ENCODE results near the gene LRP4. TPM values are rescaled to one million over a fixed set of nuclear protein-coding genes. Genes with fewer than 3 reads are reported as not detected.
"Not testable (repeated sequence)": the region's sequence is repeated elsewhere in the genome, so short reads cannot be mapped to it uniquely, and the experiment has no call there.

Gene LRP4, protein sequence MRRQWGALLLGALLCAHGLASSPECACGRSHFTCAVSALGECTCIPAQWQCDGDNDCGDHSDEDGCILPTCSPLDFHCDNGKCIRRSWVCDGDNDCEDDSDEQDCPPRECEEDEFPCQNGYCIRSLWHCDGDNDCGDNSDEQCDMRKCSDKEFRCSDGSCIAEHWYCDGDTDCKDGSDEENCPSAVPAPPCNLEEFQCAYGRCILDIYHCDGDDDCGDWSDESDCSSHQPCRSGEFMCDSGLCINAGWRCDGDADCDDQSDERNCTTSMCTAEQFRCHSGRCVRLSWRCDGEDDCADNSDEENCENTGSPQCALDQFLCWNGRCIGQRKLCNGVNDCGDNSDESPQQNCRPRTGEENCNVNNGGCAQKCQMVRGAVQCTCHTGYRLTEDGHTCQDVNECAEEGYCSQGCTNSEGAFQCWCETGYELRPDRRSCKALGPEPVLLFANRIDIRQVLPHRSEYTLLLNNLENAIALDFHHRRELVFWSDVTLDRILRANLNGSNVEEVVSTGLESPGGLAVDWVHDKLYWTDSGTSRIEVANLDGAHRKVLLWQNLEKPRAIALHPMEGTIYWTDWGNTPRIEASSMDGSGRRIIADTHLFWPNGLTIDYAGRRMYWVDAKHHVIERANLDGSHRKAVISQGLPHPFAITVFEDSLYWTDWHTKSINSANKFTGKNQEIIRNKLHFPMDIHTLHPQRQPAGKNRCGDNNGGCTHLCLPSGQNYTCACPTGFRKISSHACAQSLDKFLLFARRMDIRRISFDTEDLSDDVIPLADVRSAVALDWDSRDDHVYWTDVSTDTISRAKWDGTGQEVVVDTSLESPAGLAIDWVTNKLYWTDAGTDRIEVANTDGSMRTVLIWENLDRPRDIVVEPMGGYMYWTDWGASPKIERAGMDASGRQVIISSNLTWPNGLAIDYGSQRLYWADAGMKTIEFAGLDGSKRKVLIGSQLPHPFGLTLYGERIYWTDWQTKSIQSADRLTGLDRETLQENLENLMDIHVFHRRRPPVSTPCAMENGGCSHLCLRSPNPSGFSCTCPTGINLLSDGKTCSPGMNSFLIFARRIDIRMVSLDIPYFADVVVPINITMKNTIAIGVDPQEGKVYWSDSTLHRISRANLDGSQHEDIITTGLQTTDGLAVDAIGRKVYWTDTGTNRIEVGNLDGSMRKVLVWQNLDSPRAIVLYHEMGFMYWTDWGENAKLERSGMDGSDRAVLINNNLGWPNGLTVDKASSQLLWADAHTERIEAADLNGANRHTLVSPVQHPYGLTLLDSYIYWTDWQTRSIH (N-terminal part only)
- total RNA-seq (11.1 TPM), polyA plus RNA-seq (ENCODE audit: insufficient read depth in 1 of 8, insufficient read length in 8 of 8, low replicate concordance in 1 of 8) (10 to 100 TPM; 18.9 to 30.3 (median 22.8) TPM)
- long read RNA-seq, donor 1, result 0 reads
- long read RNA-seq, donor 2, result 0 reads
- long read RNA-seq, donor 3, result 0 reads
- long read RNA-seq, donor 4, result 0 reads
- long read RNA-seq, donor 5, result 0 reads
- long read RNA-seq, donor 6, partial matches to known transcripts, result 6 of 6 reads
- long read RNA-seq, donor 6, other reads (novel, unspliced or antisense), result 0 of 6 reads
- long read RNA-seq, donor 7, result 0 reads
- long read RNA-seq, donor 8, result 0 reads
- long read RNA-seq, donor 9, partial matches to known transcripts, result 8 of 9 reads
- long read RNA-seq, donor 9, other reads (novel, unspliced or antisense), result 0 of 9 reads
- long read RNA-seq, donor 10, partial matches to known transcripts, result 0 of 1 reads
- long read RNA-seq, donor 10, other reads (novel, unspliced or antisense), result 0 of 1 reads
- long read RNA-seq, donor 11, full-length matches to known transcripts, result 1 of 1 reads
- long read RNA-seq, donor 11, partial matches to known transcripts, result 0 of 1 reads
- long read RNA-seq, donor 11, other reads (novel, unspliced or antisense), result 0 of 1 reads

DNA sequence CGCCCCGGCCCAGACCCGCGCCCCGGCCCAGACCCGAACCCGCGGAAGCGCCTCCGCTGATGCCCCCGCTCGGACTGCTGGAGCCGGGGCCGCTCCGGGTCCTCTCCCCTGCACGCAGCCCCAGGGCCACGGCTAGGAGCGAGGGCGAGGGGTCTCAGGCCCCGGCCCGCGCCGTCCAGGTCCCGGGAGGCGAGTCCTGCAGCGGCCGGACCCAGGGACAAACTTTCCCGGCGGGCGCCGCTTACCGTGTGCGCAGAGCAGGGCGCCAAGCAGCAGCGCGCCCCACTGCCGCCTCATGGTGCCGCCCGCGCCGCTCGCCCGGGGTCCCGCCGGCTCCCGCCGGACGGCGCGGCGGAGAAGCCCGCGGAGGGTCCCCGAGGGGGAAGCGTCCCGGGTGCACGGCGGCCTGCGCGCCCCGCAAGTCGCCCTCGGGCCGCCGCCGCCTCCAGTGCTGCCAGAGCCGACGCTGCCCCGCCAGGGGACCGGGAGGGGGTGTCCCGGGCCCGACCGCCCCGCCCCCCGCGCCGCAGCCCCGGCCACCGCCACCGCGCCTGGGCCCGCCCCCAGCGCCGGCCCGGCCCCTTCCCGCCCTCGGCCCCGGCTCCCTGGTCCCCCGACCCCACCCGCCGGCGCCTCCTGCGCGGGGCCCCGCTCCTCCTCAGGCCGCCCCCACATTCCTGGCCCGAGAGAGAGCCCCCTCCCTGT lies at the start of gene LRP4:
LRP4 (minus strand) TSS at position 468 of the 705 bp plus-strand sequence; CDS start at position 297, 171 bp downstream.
- H3K4me1 ChIP-seq (ENCODE audit: control insufficient read depth, insufficient read depth, low read length), result peaks cover 52% of the 10 kb centered on the region
- WGBS (ENCODE audit: insufficient coverage), result under 1% methylated on average over 91 of the region's 97 CpGs
- H3K27ac ChIP-seq (ENCODE audit: low read length), result peak within 1 kb of the TSS; percentile 89
- H3K4me3 ChIP-seq (ENCODE audit: low read length), result peak within 1 kb of the TSS; percentile 75
- peak; percentile 79 for DNase-seq
- H3K36me3 ChIP-seq (ENCODE audit: control insufficient read depth, insufficient read depth, low read length), result no peaks in the 10 kb centered on the region
- H3K9me3 ChIP-seq (replicated peaks; ENCODE audit: control insufficient read depth, low read depth, low read length), result no peaks in the 10 kb centered on the region
- H3K27me3 ChIP-seq (ENCODE audit: control insufficient read depth, insufficient read depth, low read length), result peaks cover 15% of the 10 kb centered on the region

- Histone ChIP-seq H3K4me3 (ENCODE audit: low read length) (no peak overlapping the region), H3K27me3 (ENCODE audit: control insufficient read depth, insufficient read depth, low read length) (no peaks in the 10 kb centered on the region), H3K9me3 (replicated peaks; ENCODE audit: control insufficient read depth, low read depth, low read length) (no peaks in the 10 kb centered on the region), H3K36me3 (ENCODE audit: control insufficient read depth, insufficient read depth, low read length) (no peaks in the 10 kb centered on the region), H3K4me1 (ENCODE audit: control insufficient read depth, insufficient read depth, low read length) (no peaks in the 10 kb centered on the region), H3K27ac (ENCODE audit: low read length) (no peak overlapping the region)
- no peak for DNase-seq
- 90% methylated on average over 1 of the region's 2 CpGs for WGBS (ENCODE audit: insufficient coverage)
Observed at GRCh38 chr11:46967962-46968361, 49.6 kb upstream of the LRP4 start.

DNA sequence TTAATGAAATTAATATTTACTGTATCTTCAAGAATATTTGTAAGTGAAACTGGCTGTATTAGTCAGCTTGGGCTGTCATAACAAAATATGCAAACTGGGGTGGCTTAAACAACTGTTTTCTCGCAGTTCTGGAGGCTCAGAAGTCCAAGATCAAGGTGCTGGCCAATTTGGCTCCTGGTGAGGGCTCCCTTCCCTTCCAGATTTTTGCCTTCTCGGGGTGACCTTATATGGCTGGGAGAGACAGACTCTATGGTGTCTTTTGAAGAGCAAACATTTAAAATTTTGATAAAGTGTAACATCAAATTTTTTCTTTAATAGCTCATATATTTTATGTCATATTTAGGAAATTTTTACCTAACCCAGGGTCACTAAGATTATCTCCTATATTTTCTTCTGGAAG lies 48.4 kb upstream of the LRP4 start:
- Histone ChIP-seq H3K4me1 (ENCODE audit: control insufficient read depth, insufficient read depth, low read length) (no peaks in the 10 kb centered on the region), H3K9me3 (replicated peaks; ENCODE audit: control insufficient read depth, low read depth, low read length) (no peaks in the 10 kb centered on the region), H3K27ac (ENCODE audit: low read length) (no peak overlapping the region), H3K27me3 (ENCODE audit: control insufficient read depth, insufficient read depth, low read length) (no peaks in the 10 kb centered on the region), H3K4me3 (ENCODE audit: low read length) (no peak overlapping the region), H3K36me3 (ENCODE audit: control insufficient read depth, insufficient read depth, low read length) (no peaks in the 10 kb centered on the region)
- DNase-seq, result no peak
- WGBS (ENCODE audit: insufficient coverage), result no CpG with 5 or more reads among the region's 2 CpGs

GRCh38 chr11:46963844-46964243 lies 45.5 kb upstream of the LRP4 start:
- no peaks in the 10 kb centered on the region for H3K27me3 ChIP-seq (ENCODE audit: control insufficient read depth, insufficient read depth, low read length)
- no peak overlapping the region for H3K27ac ChIP-seq (ENCODE audit: low read length)
- no peaks in the 10 kb centered on the region for H3K4me1 ChIP-seq (ENCODE audit: control insufficient read depth, insufficient read depth, low read length)
- no peak overlapping the region for H3K4me3 ChIP-seq (ENCODE audit: low read length)
- H3K36me3 ChIP-seq (ENCODE audit: control insufficient read depth, insufficient read depth, low read length), result no peaks in the 10 kb centered on the region
- 100% methylated on average over 2 of the region's 3 CpGs for WGBS (ENCODE audit: insufficient coverage)
- H3K9me3 ChIP-seq (replicated peaks; ENCODE audit: control insufficient read depth, low read depth, low read length), result peaks cover 4% of the 10 kb centered on the region
- no peak for DNase-seq

DNA sequence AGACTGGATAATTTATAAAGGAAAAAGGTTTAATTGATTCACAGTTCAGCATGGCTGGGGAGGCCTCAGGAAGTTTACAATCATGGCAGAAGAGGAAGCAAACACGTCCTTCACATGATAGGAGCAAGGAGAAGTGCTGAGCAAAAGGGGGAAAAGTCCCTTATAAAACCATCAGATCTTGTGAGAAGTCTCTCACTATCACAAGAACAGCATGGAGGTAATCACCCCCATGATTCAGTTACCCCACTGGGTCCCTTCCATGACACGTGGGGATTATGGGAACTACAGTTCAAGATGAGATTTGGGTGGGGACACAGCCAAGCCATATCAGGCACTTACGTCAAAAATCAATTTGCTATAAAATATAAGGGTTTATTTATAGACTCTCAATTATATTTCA lies 43.5 kb upstream of the LRP4 start:
- not testable (repeated sequence) for H3K9me3 ChIP-seq (replicated peaks; ENCODE audit: control insufficient read depth, low read depth, low read length); H3K4me1 ChIP-seq (ENCODE audit: control insufficient read depth, insufficient read depth, low read length); H3K4me3 ChIP-seq (ENCODE audit: low read length); H3K36me3 ChIP-seq (ENCODE audit: control insufficient read depth, insufficient read depth, low read length); H3K27me3 ChIP-seq (ENCODE audit: control insufficient read depth, insufficient read depth, low read length); H3K27ac ChIP-seq (ENCODE audit: low read length); DNase-seq
- WGBS (ENCODE audit: insufficient coverage), result no CpG with 5 or more reads among the region's 3 CpGs

- no peak for DNase-seq
- WGBS (ENCODE audit: insufficient coverage), result no CpG with 5 or more reads among the region's 2 CpGs
- H3K4me1 ChIP-seq (ENCODE audit: control insufficient read depth, insufficient read depth, low read length), result no peaks in the 10 kb centered on the region
- peaks cover 3% of the 10 kb centered on the region for H3K36me3 ChIP-seq (ENCODE audit: control insufficient read depth, insufficient read depth, low read length)
- no peak overlapping the region for H3K27ac ChIP-seq (ENCODE audit: low read length)
- no peak overlapping the region for H3K4me3 ChIP-seq (ENCODE audit: low read length)
- no peaks in the 10 kb centered on the region for H3K27me3 ChIP-seq (ENCODE audit: control insufficient read depth, insufficient read depth, low read length)
- peaks cover 6% of the 10 kb centered on the region for H3K9me3 ChIP-seq (replicated peaks; ENCODE audit: control insufficient read depth, low read depth, low read length)
Observed at GRCh38 chr11:46961041-46961440, 42.7 kb upstream of the LRP4 start.

DNA sequence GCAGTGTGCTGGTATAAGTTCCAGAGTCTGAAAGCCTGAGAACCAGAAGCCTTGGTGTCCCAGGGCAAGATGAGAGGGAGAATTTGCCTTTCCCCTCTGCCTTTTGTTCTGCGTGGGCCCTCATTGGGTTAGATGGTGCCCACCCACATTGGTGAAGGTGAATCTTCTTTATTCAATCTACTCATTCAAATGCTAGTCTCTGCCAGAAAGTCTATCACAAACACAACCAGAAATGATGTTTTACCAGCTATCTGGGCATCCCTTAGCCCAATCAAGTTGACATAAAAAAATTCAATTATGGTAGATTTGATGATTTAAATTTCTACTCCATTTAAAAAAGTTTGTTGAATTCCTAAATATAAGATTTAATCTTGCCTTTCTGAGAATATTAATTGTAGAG lies 40.4 kb upstream of the LRP4 start:
- no peak for DNase-seq
- Histone ChIP-seq H3K9me3 (replicated peaks; ENCODE audit: control insufficient read depth, low read depth, low read length) (peaks cover 6% of the 10 kb centered on the region), H3K4me3 (ENCODE audit: low read length) (no peak overlapping the region), H3K27me3 (ENCODE audit: control insufficient read depth, insufficient read depth, low read length) (no peaks in the 10 kb centered on the region), H3K27ac (ENCODE audit: low read length) (no peak overlapping the region), H3K36me3 (ENCODE audit: control insufficient read depth, insufficient read depth, low read length) (peaks cover 3% of the 10 kb centered on the region), H3K4me1 (ENCODE audit: control insufficient read depth, insufficient read depth, low read length) (no peaks in the 10 kb centered on the region)
- no CpG with 5 or more reads among the region's 1 CpG for WGBS (ENCODE audit: insufficient coverage)

DNA sequence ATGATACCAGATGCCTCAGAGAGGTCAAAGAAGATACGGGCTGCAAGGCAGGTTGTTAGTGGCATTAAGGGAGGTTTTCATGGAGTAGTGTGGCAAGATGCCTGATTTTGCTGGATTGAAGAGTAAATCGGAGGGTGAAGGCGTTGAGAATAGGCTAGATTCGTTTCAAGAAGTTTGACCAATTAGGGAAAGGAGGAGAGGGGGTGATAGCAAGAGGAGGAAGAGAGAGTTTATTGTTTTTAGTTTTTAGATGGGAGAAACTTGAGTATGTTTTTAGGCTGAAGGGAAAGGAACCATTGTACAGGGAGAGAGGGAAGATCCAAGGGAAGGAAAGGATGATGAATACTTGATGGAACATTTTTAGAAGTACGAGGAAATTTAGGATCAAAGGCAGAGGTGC lies 34.7 kb upstream of the LRP4 start:
- no peak for DNase-seq
- Histone ChIP-seq H3K36me3 (ENCODE audit: control insufficient read depth, insufficient read depth, low read length) (no peaks in the 10 kb centered on the region), H3K27me3 (ENCODE audit: control insufficient read depth, insufficient read depth, low read length) (no peaks in the 10 kb centered on the region), H3K4me3 (ENCODE audit: low read length) (no peak overlapping the region), H3K27ac (ENCODE audit: low read length) (no peak overlapping the region), H3K4me1 (ENCODE audit: control insufficient read depth, insufficient read depth, low read length) (no peaks in the 10 kb centered on the region), H3K9me3 (replicated peaks; ENCODE audit: control insufficient read depth, low read depth, low read length) (no peaks in the 10 kb centered on the region)
- WGBS (ENCODE audit: insufficient coverage), result 87% methylated on average over 5 of the region's 5 CpGs

- no peak overlapping the region for H3K27ac ChIP-seq (ENCODE audit: low read length)
- H3K9me3 ChIP-seq (replicated peaks; ENCODE audit: control insufficient read depth, low read depth, low read length), result no peaks in the 10 kb centered on the region
- no peaks in the 10 kb centered on the region for H3K27me3 ChIP-seq (ENCODE audit: control insufficient read depth, insufficient read depth, low read length)
- no peak for DNase-seq
- no peaks in the 10 kb centered on the region for H3K36me3 ChIP-seq (ENCODE audit: control insufficient read depth, insufficient read depth, low read length)
- WGBS (ENCODE audit: insufficient coverage), result no CpG with 5 or more reads among the region's 2 CpGs
- no peaks in the 10 kb centered on the region for H3K4me1 ChIP-seq (ENCODE audit: control insufficient read depth, insufficient read depth, low read length)
- no peak overlapping the region for H3K4me3 ChIP-seq (ENCODE audit: low read length)
Observed at GRCh38 chr11:46952553-46952952, 34.2 kb upstream of the LRP4 start.

Data from muscle of leg (tissue), 16 donors.